ENCODE data around the gene GMPR.

- TF ChIP-seq CTCF (IDR thresholded peaks at IDR 0.05; ENCODE audit: insufficient read depth, low read length, poor library complexity, severe bottlenecking) (no peak), EZH2phosphoT487 (conservative IDR thresholded peaks at IDR 0.05; ENCODE audit: low read length) (no peak)
Measured at GRCh38 chr6:16299861-16300260, 61.5 kb downstream of the GMPR start.

All from SU-DHL-6 (cell line).